Endodermal cell (in vitro differentiated cells): ENCODE data around the gene OCRL. TPM values are rescaled to one million over a fixed set of nuclear protein-coding genes. Genes with fewer than 3 reads are reported as not detected.

Experiments
- DNase-seq: peaks from one replicate; pipeline ENCODE4 v3.0.0-alpha.2; 2017
- H3K27ac ChIP-seq: 2 replicates; pipeline ENCODE4 v1.5.1; 2013; ENCODE audit warnings: mild to moderate bottlenecking, low read depth, low read length, moderate library complexity
- H3K27me3 ChIP-seq: 2 replicates; pipeline ENCODE4 v1.6.1; 2013; ENCODE audit warnings: mild to moderate bottlenecking, low read length, moderate library complexity; ENCODE audit not compliant: insufficient read depth, control insufficient read depth, poor library complexity, severe bottlenecking
- H3K36me3 ChIP-seq: 2 replicates; pipeline ENCODE4 v1.7.0; 2013; ENCODE audit warnings: mild to moderate bottlenecking, low read length, moderate library complexity; ENCODE audit not compliant: control insufficient read depth, insufficient read depth
- H3K4me1 ChIP-seq: one replicate; pipeline ENCODE4 v1.7.0; 2013; ENCODE audit warnings: low read length; ENCODE audit not compliant: control insufficient read depth, insufficient read depth
- H3K4me3 ChIP-seq: 2 replicates; pipeline ENCODE4 v1.5.1; 2013; ENCODE audit warnings: mild to moderate bottlenecking, low read length, moderate library complexity
- H3K9ac ChIP-seq: 2 replicates; pipeline ENCODE4 v1.6.1; 2013; ENCODE audit warnings: mild to moderate bottlenecking, low read length, moderate library complexity; ENCODE audit not compliant: poor library complexity, severe bottlenecking; ENCODE audit errors: extremely low read depth
- H3K9me3 ChIP-seq: 2 replicates; pipeline ENCODE4 v1.6.1; 2013; ENCODE audit warnings: mild to moderate bottlenecking, low read length, moderate library complexity; ENCODE audit not compliant: control insufficient read depth
- H3K27ac Mint-ChIP-seq: 2 replicates; pipeline ENCODE4 v1.8.0; 2020; ENCODE audit warnings: mixed read lengths
- H3K27me3 Mint-ChIP-seq: 2 replicates; pipeline ENCODE4 v1.8.0; 2021; ENCODE audit warnings: mild to moderate bottlenecking, mixed read lengths; ENCODE audit not compliant: insufficient read depth
- H3K36me3 Mint-ChIP-seq: 2 replicates; pipeline ENCODE4 v1.8.0; 2020; ENCODE audit warnings: low read depth, mixed read lengths
- H3K4me1 Mint-ChIP-seq: 2 replicates; pipeline ENCODE4 v1.8.0; 2020; ENCODE audit warnings: mixed read lengths
- H3K4me3 Mint-ChIP-seq: 2 replicates; pipeline ENCODE4 v1.8.0; 2020; ENCODE audit warnings: mild to moderate bottlenecking, moderate library complexity, mixed read lengths
- H3K9me3 Mint-ChIP-seq: 2 replicates; pipeline ENCODE4 v1.8.0; 2020; ENCODE audit warnings: mild to moderate bottlenecking, mixed read lengths
- CTCF ChIP-seq: fragments of 200-600 bp; sonication (generic); conservative IDR thresholded peaks from 2 replicates; pipeline ENCODE4 v1.5.0; 2021; ENCODE audit warnings: antibody characterized with exemption, mild to moderate bottlenecking
- WGBS, 2 experiments: methylation state at CpG; one replicate each; pipeline versions ENCODE4 v1.1.5 to v1.1.7; 2013; ENCODE audit warnings: missing lambda C conversion rate in 2 of 2, mixed read lengths in 1 of 2; ENCODE audit not compliant: insufficient coverage in 1 of 2, insufficient read length in 1 of 2; 5-methylcytosine and 5-hydroxymethylcytosine counted together
- total RNA-seq, 2 donors: library from RNA; stranded (reverse); fragmentation: NEBNext Ultra II Directional in 1 of 2; extraction: Animal tissue kit (Norgen Biotek cat#: 25700) in 1 of 2; gene quantifications; 2 replicates in 1 of 2; 3 replicates in 1 of 2; pipeline ENCODE4 v1.2.1, GENCODE V29; 2021

The OCRL gene
- total RNA-seq, 2 donors from 2014 or later: 14.2 to 27.0 TPM

GRCh38 chrX:129497146-129497843 lies 42.8 kb upstream of the OCRL start:
- TF ChIP-seq CTCF: no peak
- Histone ChIP-seq H3K27ac (no peak overlapping the region), H3K4me1 (no peaks in the 10 kb centered on the region), H3K9me3 (no peaks in the 10 kb centered on the region), H3K36me3 (peaks cover 59% of the 10 kb centered on the region), H3K9ac (no peak overlapping the region), H3K4me3 (no peak overlapping the region), H3K27me3 (no peaks in the 10 kb centered on the region)
- WGBS, 2 experiments: 95 to 100% methylated on average over 1 to 3 of the region's 3 CpGs
- Mint-ChIP-seq H3K9me3 (no peaks in the 10 kb centered on the region), H3K27me3 (no peaks in the 10 kb centered on the region), H3K4me1 (no peaks in the 10 kb centered on the region), H3K36me3 (peaks cover 78% of the 10 kb centered on the region), H3K4me3 (no peak overlapping the region), H3K27ac (no peak overlapping the region)
- no peak for DNase-seq

GRCh38 chrX:129510331-129510730 lies 29.7 kb upstream of the OCRL start:
- H3K9me3 ChIP-seq: no peaks in the 10 kb centered on the region
- Mint-ChIP-seq H3K27me3 (no peaks in the 10 kb centered on the region), H3K4me1 (no peaks in the 10 kb centered on the region), H3K27ac (no peak overlapping the region), H3K4me3 (no peak overlapping the region), H3K36me3 (peaks cover 74% of the 10 kb centered on the region), H3K9me3 (no peaks in the 10 kb centered on the region)
- WGBS, 2 experiments: 97 to 100% methylated on average over 1 to 3 of the region's 7 CpGs
- H3K36me3 ChIP-seq: peaks cover 62% of the 10 kb centered on the region
- no peak for DNase-seq
- H3K27me3 ChIP-seq: no peaks in the 10 kb centered on the region
- no peak overlapping the region for H3K4me3 ChIP-seq
- H3K27ac ChIP-seq: no peak overlapping the region
- no peak overlapping the region for H3K9ac ChIP-seq
- no peaks in the 10 kb centered on the region for H3K4me1 ChIP-seq
- no peak for TF ChIP-seq CTCF

DNA sequence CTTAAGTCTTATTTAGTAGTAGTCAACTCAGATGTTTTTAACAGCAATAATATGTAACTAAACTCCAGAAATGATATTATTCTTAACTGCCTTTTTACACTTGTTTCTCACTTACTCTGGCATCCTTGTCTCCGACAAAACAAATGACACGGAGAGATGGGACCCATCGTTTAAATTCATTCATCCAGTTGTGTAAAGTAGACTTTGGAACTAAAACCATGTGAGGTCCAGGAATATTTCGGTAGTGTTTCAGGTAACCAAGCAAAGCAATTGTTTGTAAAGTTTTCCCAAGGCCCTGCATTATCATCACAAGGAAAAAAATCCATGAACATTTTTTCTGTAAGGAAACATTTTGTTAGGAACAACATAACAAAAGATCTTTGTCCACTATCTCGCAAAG lies 28.4 kb upstream of the OCRL start:
- no peak overlapping the region for H3K27ac Mint-ChIP-seq
- Histone ChIP-seq H3K4me1 (no peaks in the 10 kb centered on the region), H3K36me3 (peaks cover 65% of the 10 kb centered on the region), H3K27ac (no peak overlapping the region), H3K9me3 (no peaks in the 10 kb centered on the region), H3K4me3 (no peak overlapping the region), H3K9ac (no peak overlapping the region), H3K27me3 (no peaks in the 10 kb centered on the region)
- H3K9me3 Mint-ChIP-seq: no peaks in the 10 kb centered on the region
- H3K4me1 Mint-ChIP-seq: no peaks in the 10 kb centered on the region
- no peaks in the 10 kb centered on the region for H3K27me3 Mint-ChIP-seq
- peaks cover 76% of the 10 kb centered on the region for H3K36me3 Mint-ChIP-seq
- DNase-seq: no peak
- H3K4me3 Mint-ChIP-seq: no peak overlapping the region
- 93 to 99% methylated on average over 3 to 4 of the region's 5 CpGs for WGBS, 2 experiments
- TF ChIP-seq CTCF: no peak
